ENCODE results near the gene NDEL1.

GRCh38 chr17:8470447-8471047, 34.9 kb downstream of the NDEL1 start:
- TF ChIP-seq, protein P1, sequence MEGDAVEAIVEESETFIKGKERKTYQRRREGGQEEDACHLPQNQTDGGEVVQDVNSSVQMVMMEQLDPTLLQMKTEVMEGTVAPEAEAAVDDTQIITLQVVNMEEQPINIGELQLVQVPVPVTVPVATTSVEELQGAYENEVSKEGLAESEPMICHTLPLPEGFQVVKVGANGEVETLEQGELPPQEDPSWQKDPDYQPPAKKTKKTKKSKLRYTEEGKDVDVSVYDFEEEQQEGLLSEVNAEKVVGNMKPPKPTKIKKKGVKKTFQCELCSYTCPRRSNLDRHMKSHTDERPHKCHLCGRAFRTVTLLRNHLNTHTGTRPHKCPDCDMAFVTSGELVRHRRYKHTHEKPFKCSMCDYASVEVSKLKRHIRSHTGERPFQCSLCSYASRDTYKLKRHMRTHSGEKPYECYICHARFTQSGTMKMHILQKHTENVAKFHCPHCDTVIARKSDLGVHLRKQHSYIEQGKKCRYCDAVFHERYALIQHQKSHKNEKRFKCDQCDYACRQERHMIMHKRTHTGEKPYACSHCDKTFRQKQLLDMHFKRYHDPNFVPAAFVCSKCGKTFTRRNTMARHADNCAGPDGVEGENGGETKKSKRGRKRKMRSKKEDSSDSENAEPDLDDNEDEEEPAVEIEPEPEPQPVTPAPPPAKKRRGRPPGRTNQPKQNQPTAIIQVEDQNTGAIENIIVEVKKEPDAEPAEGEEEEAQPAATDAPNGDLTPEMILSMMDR (IDR thresholded peaks at IDR 0.05; ENCODE audit: borderline replicate concordance, extremely low read depth, low read length, poor library complexity, severe bottlenecking) = no peak
- TF ChIP-seq EZH2 (IDR thresholded peaks at IDR 0.05; ENCODE audit: borderline replicate concordance, low read depth, low read length, severe bottlenecking) = no peak

Data from DND-41 (cell line).